Measurements from ENCODE around the gene GMDS.
"Not testable (repeated sequence)": the region's sequence is repeated elsewhere in the genome, so short reads cannot be mapped to it uniquely, and the experiment has no call there.

GMDS gene

DNA sequence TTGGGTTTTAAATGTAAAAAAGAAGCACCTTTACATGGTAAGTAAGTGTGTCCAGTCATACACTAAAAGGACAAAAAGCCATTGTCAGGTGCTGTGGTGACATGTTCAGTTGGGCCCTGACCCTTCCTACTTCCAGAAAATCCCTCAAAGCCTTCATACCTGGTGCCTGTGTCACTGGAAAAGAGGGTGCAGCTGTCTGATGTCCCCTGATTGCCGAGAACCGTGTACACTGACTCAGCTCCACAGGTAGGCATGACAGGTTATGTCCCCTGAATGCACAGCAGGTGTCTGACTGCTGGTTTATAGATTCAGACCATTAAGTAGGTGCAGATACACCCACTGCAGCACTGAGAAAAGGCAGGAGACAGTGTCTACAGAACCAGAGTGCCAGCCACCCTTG is 536.6 kb downstream of the GMDS start:
- no peak for DNase-seq (ENCODE audit: low read depth)

DNA sequence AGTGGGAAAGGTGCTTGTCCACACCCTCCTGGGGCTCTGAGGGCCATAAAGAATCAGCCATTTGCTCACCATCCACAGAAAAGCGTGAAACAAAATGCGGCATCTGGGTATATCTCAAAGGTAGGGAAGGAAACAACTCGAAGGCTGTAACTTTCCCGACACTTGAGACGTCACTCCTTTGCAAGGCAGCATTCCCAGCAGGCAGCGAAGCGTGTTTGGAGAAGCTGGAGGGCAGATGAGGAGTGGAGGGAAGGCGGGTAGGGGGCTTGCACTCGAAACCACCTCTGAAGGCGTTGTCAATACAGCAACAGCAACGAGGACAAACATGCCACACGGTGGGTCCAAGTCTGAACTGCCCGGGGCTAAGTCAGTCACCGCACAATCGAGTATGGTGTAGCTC is 537.3 kb downstream of the GMDS start:
- DNase-seq (ENCODE audit: low read depth): no peak

GRCh38 chr6:1705630-1706029 is 539.8 kb downstream of the GMDS start:
- no peak for DNase-seq (ENCODE audit: low read depth)

- no peak for DNase-seq (ENCODE audit: low read depth)
These were observed 540.2 kb downstream of the GMDS start for GRCh38 chr6:1705183-1705582.

DNA sequence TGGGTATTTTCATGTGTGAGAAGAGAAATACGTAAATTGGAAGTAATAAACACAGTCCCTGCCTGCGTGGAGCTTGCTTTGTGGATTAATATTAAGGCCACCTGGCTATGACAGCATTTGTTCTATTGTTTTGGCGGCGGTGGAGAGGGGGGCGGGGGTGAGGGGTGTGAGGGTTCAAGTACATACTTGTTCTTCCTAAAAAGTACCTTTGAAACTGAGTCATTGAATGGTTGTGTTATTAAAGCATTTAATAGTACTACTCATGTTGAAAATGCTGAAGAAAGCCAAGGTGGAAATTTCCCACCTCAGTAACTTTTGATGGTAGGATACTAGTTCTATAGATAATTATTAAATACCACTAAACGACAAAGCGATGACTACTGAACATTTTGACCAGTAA is 540.7 kb downstream of the GMDS start:
- DNase-seq (ENCODE audit: low read depth): no peak

DNA sequence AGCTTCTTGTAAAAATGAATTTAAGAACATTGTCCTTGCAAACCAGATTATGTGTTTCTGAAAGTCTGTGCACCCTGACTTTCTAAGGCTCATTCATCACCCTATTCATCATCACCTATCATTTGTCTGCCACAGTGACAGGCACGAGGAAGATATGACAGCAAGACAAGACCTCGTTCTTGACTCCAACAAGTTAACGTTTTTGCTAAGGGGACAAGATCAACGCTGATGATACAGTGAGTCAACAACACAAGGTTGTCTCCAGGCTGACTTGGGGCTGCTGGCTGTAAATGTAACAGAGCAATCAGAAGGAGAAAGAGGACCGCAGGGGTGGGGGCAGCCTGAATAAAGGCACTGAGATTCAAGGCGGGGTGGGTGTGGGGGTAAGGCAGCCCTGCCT is 541.5 kb downstream of the GMDS start:
- DNase-seq (ENCODE audit: low read depth): no peak

GRCh38 chr6:1703091-1703855 is 542.1 kb downstream of the GMDS start:
- no peak for DNase-seq (ENCODE audit: low read depth)

- DNase-seq (ENCODE audit: low read depth): no peak
These were observed 542.8 kb downstream of the GMDS start for GRCh38 chr6:1702580-1703051.

GRCh38 chr6:1701668-1702353 is 543.6 kb downstream of the GMDS start:
- DNase-seq (ENCODE audit: low read depth): no peak

- DNase-seq (ENCODE audit: low read depth): no peak
These were observed 545.0 kb downstream of the GMDS start for GRCh38 chr6:1700278-1700967.

DNA sequence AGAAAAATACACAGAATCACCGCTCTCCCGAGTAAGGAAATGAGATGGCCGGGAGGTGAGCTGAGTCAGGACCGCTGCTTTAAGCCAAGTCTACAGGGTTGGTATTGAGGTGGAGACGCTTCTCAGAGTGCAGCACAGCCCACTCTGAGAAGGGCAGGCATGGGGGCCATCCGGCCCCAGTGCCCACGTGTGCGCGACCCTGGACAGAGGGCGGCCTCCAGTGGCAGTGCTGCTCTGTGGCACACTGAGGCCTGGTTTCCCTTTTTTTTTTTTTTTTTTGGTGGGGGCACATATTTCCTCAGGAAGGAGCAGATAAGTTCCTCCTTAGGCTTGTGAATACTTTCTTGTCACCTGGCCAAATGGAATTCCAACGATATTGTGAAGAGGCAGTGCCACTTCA is 546.9 kb downstream of the GMDS start:
- DNase-seq (ENCODE audit: low read depth): no peak

DNA sequence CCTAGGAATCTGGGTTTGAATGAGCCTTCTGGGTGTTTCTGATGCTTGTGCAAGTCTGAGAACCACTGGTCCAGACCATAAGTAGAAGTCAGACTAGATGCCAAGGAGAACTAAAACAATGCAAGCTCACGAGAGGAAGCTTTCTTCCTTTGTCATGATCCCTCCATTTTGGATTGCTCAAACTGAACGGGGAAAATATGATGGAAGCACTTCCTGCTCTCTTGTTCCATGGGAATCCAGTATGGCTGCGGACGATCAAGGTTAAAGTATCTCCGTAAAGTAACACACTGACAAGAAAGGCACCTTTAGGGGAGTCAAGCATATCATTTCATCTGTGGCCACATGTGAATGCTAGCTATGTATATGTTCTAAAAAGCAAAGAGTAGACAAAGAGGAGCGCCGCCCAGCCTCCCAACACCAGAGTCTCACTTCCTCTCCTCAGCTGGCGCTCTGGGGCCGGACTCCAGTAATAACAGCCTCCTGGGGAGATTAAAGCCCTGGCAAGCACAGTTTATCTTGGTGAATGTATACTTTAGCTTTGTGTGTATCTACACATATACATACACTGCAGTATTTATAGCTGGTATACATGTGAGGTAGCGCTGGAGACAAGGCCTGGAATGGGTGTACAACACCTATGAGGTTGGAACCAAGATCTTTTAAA is 547.6 kb downstream of the GMDS start:
- DNase-seq (ENCODE audit: low read depth): no peak

DNA sequence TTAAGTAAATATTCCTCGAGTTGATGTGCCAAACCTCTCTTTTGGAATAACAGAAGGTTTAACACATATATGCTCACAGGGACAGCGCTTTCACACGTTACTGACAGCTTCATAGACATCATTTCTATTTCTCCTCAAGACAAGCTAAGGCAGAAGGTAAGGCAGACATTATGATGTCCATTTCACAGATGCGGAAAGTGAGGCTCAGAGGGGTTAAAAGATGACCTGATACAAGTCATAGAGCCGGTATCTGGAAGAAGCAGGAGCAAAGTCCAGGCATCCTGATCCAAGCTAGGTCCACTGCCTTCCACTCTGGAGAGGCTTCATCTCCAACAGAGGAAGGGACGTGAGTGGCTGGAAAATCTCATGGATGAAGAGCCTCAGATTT is 548.9 kb downstream of the GMDS start:
- DNase-seq (ENCODE audit: low read depth): no peak

- no peak for DNase-seq (ENCODE audit: low read depth)
These were observed 549.6 kb downstream of the GMDS start for GRCh38 chr6:1695546-1696462.

- not testable (repeated sequence) for DNase-seq (ENCODE audit: low read depth)
These were observed 553.6 kb downstream of the GMDS start for GRCh38 chr6:1691828-1692227.

- DNase-seq (ENCODE audit: low read depth): not testable (repeated sequence)
These were observed 554.7 kb downstream of the GMDS start for GRCh38 chr6:1690656-1691055.

DNA sequence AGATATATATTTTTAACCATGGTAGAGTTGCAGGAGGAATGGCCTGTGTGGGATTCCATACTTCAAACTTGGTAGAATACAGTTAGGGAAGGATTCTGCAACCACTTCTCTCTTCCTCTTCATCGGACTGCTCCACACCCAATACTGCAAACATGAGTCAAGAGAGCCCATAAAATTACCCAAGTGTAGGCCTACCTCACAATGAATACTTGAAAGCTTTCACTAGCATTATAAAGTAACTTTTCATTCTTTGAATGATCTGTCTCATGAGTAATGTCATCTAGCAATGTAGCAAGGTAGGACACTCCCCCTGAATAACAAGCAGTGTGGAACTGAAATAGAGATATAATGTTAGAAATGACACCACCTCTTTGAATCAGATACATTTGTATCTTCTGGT is 556.3 kb downstream of the GMDS start:
- no peak for DNase-seq (ENCODE audit: low read depth)

GRCh38 chr6:1688396-1688795 is 557.0 kb downstream of the GMDS start:
- no peak for DNase-seq (ENCODE audit: low read depth)

DNA sequence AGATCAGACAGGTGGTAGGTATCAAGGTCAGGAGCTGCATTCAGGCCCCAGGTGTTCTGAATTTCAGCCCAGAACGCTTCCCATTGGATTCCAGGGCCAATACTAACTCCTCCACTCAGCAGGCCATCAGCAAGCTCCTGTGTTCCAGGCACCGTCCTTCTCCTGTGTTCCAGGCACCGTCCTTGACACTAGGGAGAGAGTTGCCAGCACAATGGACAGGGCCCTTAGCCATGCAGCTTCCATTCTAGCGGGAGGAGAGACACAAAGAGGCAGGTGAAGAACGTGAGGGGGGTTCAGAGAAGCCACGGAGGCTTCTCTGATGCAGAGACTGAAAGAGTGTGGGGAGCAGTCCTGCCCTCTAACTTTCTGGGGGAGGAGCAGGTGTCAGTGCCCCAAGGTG is 558.0 kb downstream of the GMDS start:
- DNase-seq (ENCODE audit: low read depth): no peak

- no peak for DNase-seq (ENCODE audit: low read depth)
These were observed 559.0 kb downstream of the GMDS start for GRCh38 chr6:1686117-1687098.

Measured in stimulated activated CD8-positive, alpha-beta memory T cell treated with anti-CD3 and anti-CD28 coated beads, Interleukin-7, amount 100 ng/mL, for 24 hours (primary cell).